GM12801 (cell line): Measurements from ENCODE around the gene METTL25B.

Experiments used
- TF ChIP-seq, protein P1 (sequence below): IDR thresholded peaks from one replicate; pipeline ENCODE4 v1.5.1; 2011; ENCODE audit warnings: control low read depth; ENCODE audit not compliant: insufficient read length; ENCODE audit errors: extremely low read depth

The METTL25B gene

GRCh38 chr1:156765666-156766065, 37.4 kb downstream of the METTL25B start:
- TF ChIP-seq, protein P1, sequence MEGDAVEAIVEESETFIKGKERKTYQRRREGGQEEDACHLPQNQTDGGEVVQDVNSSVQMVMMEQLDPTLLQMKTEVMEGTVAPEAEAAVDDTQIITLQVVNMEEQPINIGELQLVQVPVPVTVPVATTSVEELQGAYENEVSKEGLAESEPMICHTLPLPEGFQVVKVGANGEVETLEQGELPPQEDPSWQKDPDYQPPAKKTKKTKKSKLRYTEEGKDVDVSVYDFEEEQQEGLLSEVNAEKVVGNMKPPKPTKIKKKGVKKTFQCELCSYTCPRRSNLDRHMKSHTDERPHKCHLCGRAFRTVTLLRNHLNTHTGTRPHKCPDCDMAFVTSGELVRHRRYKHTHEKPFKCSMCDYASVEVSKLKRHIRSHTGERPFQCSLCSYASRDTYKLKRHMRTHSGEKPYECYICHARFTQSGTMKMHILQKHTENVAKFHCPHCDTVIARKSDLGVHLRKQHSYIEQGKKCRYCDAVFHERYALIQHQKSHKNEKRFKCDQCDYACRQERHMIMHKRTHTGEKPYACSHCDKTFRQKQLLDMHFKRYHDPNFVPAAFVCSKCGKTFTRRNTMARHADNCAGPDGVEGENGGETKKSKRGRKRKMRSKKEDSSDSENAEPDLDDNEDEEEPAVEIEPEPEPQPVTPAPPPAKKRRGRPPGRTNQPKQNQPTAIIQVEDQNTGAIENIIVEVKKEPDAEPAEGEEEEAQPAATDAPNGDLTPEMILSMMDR: no peak

DNA sequence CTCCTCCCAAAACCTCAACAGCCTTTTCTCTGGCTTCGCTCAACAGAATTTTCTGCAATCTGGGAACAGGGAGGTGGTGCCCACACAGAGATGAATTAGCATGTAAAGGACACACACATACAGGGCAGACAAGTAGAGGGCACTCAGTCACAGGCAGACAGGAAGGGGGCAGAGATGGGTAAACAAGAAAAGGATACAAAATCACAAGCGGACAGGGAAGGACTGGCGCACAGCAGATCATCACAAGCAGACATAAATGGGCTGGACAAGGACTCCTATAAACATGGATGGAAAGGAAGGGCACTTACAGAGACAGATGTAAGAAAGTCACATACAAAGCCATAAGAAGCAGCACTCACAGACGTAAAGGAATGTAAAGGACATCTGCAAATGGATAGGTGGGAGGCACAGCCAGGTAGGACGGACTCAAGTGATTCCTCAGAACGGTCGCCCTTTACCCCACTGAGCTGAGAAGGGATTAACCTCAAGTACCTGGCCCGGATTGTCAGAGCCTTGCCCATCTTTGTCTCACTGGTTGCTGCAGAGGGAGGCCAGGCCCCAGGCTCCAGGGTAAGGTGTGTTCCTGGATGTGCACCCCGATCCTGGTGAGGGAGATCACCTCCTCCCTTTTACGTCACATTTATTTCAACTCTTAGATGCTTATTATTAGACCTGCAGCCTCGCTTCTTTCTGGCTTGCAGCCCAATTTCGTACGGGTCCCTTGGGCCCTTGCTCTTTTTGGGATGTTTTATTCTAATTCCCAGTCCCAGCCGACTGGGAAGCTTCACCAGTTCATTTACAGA, 38.2 kb downstream of the METTL25B start:
- TF ChIP-seq, protein P1: no peak

DNA sequence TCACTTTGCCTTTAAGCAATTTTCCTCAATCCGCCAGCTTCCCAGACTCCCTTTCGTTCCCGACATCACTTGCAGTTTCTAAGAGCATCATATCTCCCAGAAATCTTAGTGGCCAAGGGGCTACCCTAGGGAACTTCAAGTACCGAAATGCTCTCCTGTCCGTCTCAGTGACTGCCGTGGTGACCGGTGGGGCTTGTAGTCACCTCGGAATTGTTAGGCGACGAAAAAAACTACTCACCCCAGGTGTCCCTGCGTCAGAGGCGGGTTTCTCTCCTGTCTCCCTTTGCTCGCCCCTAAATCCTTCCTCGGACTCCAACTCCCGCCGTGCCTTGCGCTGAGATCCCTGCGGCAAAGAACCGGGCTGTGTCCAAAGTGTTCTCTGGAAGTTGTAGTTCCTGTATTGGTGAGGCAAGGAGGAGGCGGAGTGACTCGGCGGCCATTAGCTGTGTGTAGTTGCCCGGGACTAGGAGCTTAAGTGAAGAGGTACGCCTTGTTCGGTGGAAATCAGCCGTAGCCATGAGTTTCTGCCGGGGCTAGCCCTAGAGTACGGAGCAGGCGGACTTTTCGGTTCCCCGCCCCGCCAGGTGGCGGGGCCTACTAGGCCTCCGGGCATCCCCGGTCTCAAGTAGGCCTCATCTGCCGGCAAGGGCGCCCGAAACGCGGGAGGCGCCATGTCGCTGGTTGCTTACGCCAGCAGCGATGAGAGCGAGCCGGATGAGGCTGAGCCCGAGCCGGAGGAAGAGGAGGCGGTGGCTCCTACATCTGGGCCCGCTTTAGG, 39.0 kb downstream of the METTL25B start, which contains the start of gene PRCC:
Gene PRCC, plus strand, starts transcription at position 435 of the 778 bp plus-strand sequence. Its CDS starts 237 bp downstream, at position 672.
- TF ChIP-seq, protein P1: no peak

DNA sequence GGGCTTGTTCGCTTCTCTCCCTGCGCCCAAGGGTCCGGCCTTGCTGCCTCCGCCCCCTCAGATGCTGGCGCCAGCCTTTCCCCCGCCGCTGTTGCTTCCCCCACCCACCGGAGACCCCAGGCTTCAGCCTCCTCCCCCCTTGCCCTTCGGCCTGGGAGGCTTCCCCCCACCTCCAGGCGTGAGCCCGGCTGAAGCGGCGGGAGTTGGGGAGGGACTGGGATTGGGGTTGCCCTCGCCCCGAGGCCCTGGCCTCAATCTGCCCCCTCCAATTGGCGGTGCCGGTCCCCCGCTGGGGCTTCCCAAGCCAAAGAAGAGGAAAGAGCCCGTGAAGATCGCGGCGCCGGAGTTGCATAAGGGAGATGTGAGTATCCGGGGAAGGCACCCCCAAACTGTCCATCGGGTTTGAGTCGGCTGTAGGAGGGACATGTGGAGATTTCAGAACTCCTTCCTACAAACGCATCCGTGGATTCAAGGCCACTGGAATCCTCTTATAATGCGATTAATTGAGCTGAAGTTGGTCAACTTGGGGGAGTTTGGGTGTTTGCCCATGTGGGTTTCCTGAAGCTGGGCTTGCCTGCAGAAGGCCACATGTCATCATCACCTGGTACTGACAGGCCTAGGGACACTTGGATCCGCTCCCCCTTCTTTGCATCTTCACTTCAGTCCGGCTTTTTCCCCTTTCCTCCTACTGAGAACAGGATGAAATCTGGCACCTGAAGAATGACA, 39.8 kb downstream of the METTL25B start:
- TF ChIP-seq, protein P1: no peak

DNA sequence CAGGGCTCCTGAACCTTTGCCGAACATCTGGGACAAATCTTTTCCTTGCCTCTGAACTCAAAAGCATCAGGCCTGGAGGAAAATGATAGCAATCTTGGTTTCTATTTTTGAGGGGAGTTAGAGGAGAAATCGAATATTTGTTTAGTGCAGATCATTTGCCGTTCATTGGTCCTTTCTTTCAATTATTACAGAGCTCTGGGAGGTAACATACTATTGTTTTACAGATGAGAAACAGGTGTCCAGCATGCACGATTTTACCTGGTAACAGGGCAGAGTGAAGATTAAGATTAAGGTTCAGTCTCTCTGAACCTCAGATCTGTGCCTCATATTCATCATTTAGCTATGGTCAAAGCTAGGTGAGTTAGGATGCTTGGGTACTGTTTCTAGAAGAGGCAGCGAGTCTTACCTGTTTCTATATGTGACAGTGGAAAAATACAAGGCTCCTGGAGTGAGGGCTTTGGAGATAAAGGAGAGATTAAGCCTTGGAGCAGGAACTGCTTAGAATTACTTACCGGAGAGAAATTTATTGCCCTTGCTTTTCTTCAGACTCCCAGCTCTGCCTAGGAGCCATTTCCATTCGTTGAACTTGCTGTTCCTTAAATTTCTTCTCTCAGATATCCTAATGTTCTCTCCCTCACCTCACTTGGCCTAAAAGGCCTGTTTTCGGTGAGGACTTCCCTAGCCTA, 40.5 kb downstream of the METTL25B start:
- TF ChIP-seq, protein P1: no peak

DNA sequence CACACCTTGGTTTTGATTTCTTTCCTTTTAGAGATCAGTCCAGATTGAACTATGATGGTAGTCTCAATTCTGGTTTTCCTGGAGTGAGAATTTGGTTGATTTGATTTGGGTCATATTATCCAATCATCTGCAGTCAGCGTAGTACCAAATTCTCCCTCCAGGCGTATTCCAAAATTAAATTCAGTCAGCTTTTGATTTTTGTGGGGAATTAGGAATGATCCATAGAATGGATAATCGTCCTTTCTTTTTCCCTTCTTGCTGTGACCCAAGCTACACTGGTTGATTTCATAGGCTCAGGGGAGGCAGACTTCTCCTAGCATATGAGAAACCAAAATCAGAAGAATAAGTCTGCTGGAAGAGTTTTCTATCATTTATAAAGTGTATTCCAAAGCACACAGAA, 44.0 kb downstream of the METTL25B start:
- TF ChIP-seq, protein P1: no peak
